Lung microvascular endothelial cell (primary cell): ENCODE results near the gene SPTA1. TPM values are rescaled to one million over a fixed set of nuclear protein-coding genes. Genes with fewer than 3 reads are reported as not detected.

Experiments
- DNase-seq, 2 donors: peaks; one replicate each; pipeline versions ENCODE4 v3.0.0 to v3.0.0-alpha.2; 2010; ENCODE audit warnings: low read depth in 2 of 2
- total RNA-seq: library from RNA; depleted of rRNA; stranded (reverse); fragments of >200 nt; gene quantifications from 2 replicates; pipeline ENCODE4 v1.2.1, GENCODE V29; 2014

Gene SPTA1
- total RNA-seq, 1 donor from 2014 or later: 0.40 TPM

DNA sequence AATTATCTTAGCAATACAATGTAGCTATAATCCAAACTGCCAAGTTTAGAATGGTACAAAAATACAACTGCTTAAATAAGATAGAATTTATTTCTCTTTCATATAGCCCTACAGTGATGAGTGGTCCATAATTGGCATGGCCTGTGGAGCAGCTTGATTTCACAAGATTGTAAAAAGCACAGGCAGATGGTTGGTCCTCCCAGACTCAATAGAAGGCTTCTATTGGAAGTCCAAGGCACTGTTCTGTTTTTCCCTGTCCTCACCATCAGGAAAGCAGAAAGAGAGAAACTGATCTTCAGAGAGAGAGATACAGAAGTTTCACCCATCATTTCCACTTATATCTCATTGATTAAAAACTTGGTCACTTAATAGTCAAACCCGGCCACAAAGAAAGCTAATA is 114.3 kb downstream of the SPTA1 start:
- no peak for DNase-seq

DNA sequence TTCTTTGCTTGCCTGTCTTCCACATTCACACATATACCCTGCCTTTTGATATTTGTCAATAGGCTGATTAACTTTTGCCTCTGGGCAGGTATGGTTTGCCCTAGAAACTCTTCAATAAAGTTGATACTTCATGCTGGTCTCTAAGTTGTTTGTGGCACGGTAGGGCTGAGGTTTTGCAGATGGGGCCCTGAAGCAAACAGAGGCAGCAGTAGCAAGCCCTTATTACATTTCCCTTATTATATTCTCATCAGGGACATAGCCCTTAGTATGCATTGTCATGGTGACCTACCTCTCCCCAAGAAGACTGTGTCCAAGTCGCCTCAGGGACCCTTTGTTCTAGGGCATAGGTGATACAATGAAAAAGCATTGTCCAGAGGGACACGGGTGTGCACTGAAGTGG is 116.0 kb downstream of the SPTA1 start, which contains the start of gene OR6P1:
TSS of gene OR6P1 (minus strand) at position 101 of the 400 bp plus-strand sequence. CDS start 6,976 bp downstream, outside the sequence.
- DNase-seq: no peak

- DNase-seq: no peak
Measured at GRCh38 chr1:158564608-158565007, 121.9 kb downstream of the SPTA1 start.

DNA sequence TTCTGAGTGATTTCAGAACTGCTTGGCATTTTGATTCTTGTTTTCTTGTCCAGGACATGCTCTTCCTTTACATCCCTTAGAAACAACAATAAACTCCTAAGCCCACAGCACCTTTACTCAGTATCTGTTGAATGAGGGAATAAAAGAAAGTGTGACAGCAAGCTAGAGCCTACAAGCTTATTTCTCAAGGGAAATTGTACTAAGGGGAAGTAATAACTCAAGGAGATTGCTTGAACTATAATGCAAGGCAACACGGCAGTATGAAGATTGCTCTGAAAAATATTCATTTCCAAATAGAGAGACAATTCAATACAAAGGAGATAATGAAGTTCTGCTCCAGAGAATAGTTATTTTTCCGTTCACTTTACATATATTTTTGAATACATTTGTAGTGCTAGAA is 122.7 kb downstream of the SPTA1 start:
- DNase-seq: no peak

Other genes starting within 250 kb of the SPTA1 start
- gene OR10K1, start 224.9 kb downstream of the SPTA1 start, total RNA-seq: not detected in 2 replicates
- gene OR10R2, start 214.5 kb downstream of the SPTA1 start, total RNA-seq: not detected in 2 replicates
- not detected in 2 replicates for gene OR6Y1, start 132.3 kb downstream of the SPTA1 start, total RNA-seq
- gene OR6P1, start 116.1 kb downstream of the SPTA1 start, total RNA-seq: not detected in 2 replicates
- not detected in 2 replicates for gene OR10X1, start 106.8 kb downstream of the SPTA1 start, total RNA-seq
- not detected in 2 replicates for gene OR10Z1, start 81.4 kb downstream of the SPTA1 start, total RNA-seq
- gene OR6K2, start 13.9 kb upstream of the SPTA1 start, total RNA-seq: not detected in 2 replicates
- not detected in 2 replicates for gene OR6K3, start 34.0 kb upstream of the SPTA1 start, total RNA-seq
- gene OR6K6, start 68.0 kb upstream of the SPTA1 start, total RNA-seq: not detected in 2 replicates
- not detected in 2 replicates for gene OR6N1, start 85.5 kb upstream of the SPTA1 start, total RNA-seq
- gene OR6N2, start 94.5 kb upstream of the SPTA1 start, total RNA-seq: not detected in 2 replicates
- not detected in 2 replicates for gene MNDA, start 144.6 kb upstream of the SPTA1 start, total RNA-seq
- gene PYHIN1, start 244.8 kb upstream of the SPTA1 start, total RNA-seq: not detected in 2 replicates